CD4-positive, alpha-beta T cell treated with Interleukin-4 for 1 hour (primary cell): ENCODE results near the gene LAMP1.
"Not testable (repeated sequence)": the region's sequence is repeated elsewhere in the genome, so short reads cannot be mapped to it uniquely, and the experiment has no call there.

Source experiments
- DNase-seq, 2 donors: peaks; one replicate each; pipeline ENCODE4 v3.0.0-alpha.2; 2020 to 2022

LAMP1 gene

GRCh38 chr13:113296823-113297369, at the start of gene LAMP1:
LAMP1 (plus strand) TSS chr13:113297239; CDS start chr13:113297435, 196 bp downstream.
- peak; percentile 97 for DNase-seq

GRCh38 chr13:113252516-113253095, 44.4 kb upstream of the LAMP1 start:
- DNase-seq = no peak

GRCh38 chr13:113257908-113258307, 39.1 kb upstream of the LAMP1 start:
- DNase-seq = not testable (repeated sequence)

GRCh38 chr13:113258321-113259054, 38.6 kb upstream of the LAMP1 start:
- DNase-seq = no peak

GRCh38 chr13:113260996-113261395, 36.0 kb upstream of the LAMP1 start:
- no peak for DNase-seq

GRCh38 chr13:113263016-113263415, 34.0 kb upstream of the LAMP1 start:
- DNase-seq = not testable (repeated sequence)

- DNase-seq = no peak
Observed at GRCh38 chr13:113267642-113268405, 29.2 kb upstream of the LAMP1 start.

GRCh38 chr13:113272031-113272430, 25.0 kb upstream of the LAMP1 start:
- DNase-seq = no peak

GRCh38 chr13:113272701-113273181, 24.3 kb upstream of the LAMP1 start:
- DNase-seq = no peak

- no peak for DNase-seq
Observed at GRCh38 chr13:113273321-113273720, 23.7 kb upstream of the LAMP1 start.

GRCh38 chr13:113273851-113274590, 23.0 kb upstream of the LAMP1 start:
- DNase-seq = no peak

- no peak for DNase-seq
Observed at GRCh38 chr13:113274721-113275120, 22.3 kb upstream of the LAMP1 start.

GRCh38 chr13:113275387-113275786, 21.7 kb upstream of the LAMP1 start:
- peak; percentile 29 to 33 for DNase-seq

GRCh38 chr13:113280126-113280525, 16.9 kb upstream of the LAMP1 start:
- no peak for DNase-seq

- DNase-seq = no peak
Observed at GRCh38 chr13:113283904-113284303, 13.1 kb upstream of the LAMP1 start.

GRCh38 chr13:113288880-113289279, 8.2 kb upstream of the LAMP1 start:
- DNase-seq = no peak

- DNase-seq = no peak
Observed at GRCh38 chr13:113291129-113291528, 5.9 kb upstream of the LAMP1 start.

- peak in 1 of 2 donors; percentile 11 for DNase-seq
Observed at GRCh38 chr13:113292021-113292862, 4.8 kb upstream of the LAMP1 start.

GRCh38 chr13:113293686-113294085, 3.4 kb upstream of the LAMP1 start:
- DNase-seq = no peak

- no peak for DNase-seq
Observed at GRCh38 chr13:113295776-113296175, 1.3 kb upstream of the LAMP1 start.

- DNase-seq = peak; percentile 66 to 72
Observed at GRCh38 chr13:113297370-113298042, 467 bp downstream of the LAMP1 start.
